ENCODE results near the gene PYCR2.
"Not testable (repeated sequence)": the region's sequence is repeated elsewhere in the genome, so short reads cannot be mapped to it uniquely, and the experiment has no call there.

GRCh38 chr1:225929462-225929861 lies 5.4 kb upstream of the PYCR2 start:
- not testable (repeated sequence) for TF ChIP-seq YY1 (IDR thresholded peaks at IDR 0.05; ENCODE audit: insufficient read depth, insufficient read length); ZNF274 (IDR thresholded peaks at IDR 0.05; ENCODE audit: low read depth, low read length); SUZ12 (IDR thresholded peaks at IDR 0.05; ENCODE audit: extremely low read depth, insufficient read depth, insufficient read length)

Data from NT2/D1 (cell line).